HPDE6-E6E7 (cell line): ENCODE results near the gene IGDCC3.
A peak's percentile ranks its signal among the peaks of the same experiment; 100 is the strongest.

Experiments
- DNase-seq: peaks from one replicate; pipeline ENCODE4 v3.0.0; 2011; ENCODE audit warnings: missing footprints; ENCODE audit errors: extremely low spot score

Gene IGDCC3

GRCh38 chr15:65292938-65293518 lies 84.8 kb downstream of the IGDCC3 start:
- no peak for DNase-seq

- DNase-seq, result no peak
Observed at GRCh38 chr15:65290228-65290627, 87.6 kb downstream of the IGDCC3 start.

- no peak for DNase-seq
Observed at GRCh38 chr15:65289261-65289854, 88.4 kb downstream of the IGDCC3 start.

- DNase-seq, result no peak
Observed at GRCh38 chr15:65287520-65287855, 90.3 kb downstream of the IGDCC3 start.

- peak; percentile 74 for DNase-seq
Observed at GRCh38 chr15:65286704-65287519, 90.9 kb downstream of the IGDCC3 start, which contains the start of gene PARP16. Gene PARP16 (minus strand): TSS chr15:65286883. CDS start chr15:65286426, 457 bp downstream.

GRCh38 chr15:65286069-65286703 lies 91.6 kb downstream of the IGDCC3 start:
- no peak for DNase-seq

GRCh38 chr15:65285291-65286068 lies 92.3 kb downstream of the IGDCC3 start:
- DNase-seq, result no peak

- DNase-seq, result no peak
Observed at GRCh38 chr15:65278480-65278879, 99.3 kb downstream of the IGDCC3 start.
